ENCODE measurements around the gene SBSN. TPM values are rescaled to one million over a fixed set of nuclear protein-coding genes. Genes with fewer than 3 reads are reported as not detected.

The SBSN gene
- total RNA-seq, 1 donor from 2014 or later = 0.30 TPM

GRCh38 chr19:35553385-35554000 lies 25.4 kb upstream of the SBSN start:
- H3K4me1 Mint-ChIP-seq (ENCODE audit: low read depth) = peaks cover 4% of the 10 kb centered on the region
- no peak overlapping the region for H3K27ac Mint-ChIP-seq (ENCODE audit: unreplicated experiment)
- H3K27me3 Mint-ChIP-seq (ENCODE audit: low read depth) = peaks cover 5% of the 10 kb centered on the region
- H3K9me3 Mint-ChIP-seq (ENCODE audit: low read depth) = no peaks in the 10 kb centered on the region
- peaks cover 10% of the 10 kb centered on the region for H3K36me3 Mint-ChIP-seq (ENCODE audit: low read depth)
- TF ChIP-seq, protein P1, sequence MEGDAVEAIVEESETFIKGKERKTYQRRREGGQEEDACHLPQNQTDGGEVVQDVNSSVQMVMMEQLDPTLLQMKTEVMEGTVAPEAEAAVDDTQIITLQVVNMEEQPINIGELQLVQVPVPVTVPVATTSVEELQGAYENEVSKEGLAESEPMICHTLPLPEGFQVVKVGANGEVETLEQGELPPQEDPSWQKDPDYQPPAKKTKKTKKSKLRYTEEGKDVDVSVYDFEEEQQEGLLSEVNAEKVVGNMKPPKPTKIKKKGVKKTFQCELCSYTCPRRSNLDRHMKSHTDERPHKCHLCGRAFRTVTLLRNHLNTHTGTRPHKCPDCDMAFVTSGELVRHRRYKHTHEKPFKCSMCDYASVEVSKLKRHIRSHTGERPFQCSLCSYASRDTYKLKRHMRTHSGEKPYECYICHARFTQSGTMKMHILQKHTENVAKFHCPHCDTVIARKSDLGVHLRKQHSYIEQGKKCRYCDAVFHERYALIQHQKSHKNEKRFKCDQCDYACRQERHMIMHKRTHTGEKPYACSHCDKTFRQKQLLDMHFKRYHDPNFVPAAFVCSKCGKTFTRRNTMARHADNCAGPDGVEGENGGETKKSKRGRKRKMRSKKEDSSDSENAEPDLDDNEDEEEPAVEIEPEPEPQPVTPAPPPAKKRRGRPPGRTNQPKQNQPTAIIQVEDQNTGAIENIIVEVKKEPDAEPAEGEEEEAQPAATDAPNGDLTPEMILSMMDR (IDR thresholded peaks at IDR 0.05) = no peak
- H3K4me3 Mint-ChIP-seq (ENCODE audit: unreplicated experiment) = no peak overlapping the region
- no peak for DNase-seq (ENCODE audit: low spot score)

DNA sequence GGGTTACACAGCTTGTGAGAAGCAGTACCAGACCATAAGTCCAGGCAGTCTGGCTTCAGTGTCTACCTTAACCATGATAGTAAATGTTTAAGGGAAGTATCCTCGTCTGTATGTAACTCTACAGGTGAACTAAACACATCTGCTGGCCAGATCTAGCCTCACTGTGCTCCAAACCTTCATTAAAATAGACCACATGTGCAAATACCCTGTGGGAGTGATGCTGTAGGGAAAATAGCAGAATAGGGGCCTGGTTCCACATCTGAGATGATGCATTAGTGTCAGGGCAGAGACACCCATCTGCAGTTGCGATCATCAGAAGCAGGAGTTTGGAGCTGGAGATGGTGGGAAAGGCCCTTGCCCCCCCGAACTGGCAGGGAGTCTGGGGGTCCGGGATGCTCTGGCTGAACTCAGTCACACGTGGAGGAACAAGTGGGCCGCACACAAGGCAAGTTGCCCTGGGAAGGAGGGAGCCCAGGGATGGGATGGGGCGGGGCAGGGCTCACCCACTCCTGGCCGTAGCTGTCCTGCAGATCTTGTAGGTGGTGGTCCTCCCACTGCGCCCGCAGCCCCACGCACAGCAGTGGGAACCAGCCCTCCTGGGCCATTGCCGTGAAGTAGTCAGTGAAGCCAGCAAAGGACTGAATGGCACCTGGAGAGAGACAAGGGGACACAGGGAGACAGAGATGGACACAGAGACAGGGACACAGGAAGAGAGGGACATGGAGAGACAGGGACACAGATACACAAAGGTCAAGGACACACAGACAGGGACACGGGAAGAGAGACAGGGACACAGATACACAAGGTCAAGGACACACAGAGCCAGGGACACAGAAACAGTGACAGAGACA lies 24.6 kb upstream of the SBSN start:
- no peak for DNase-seq (ENCODE audit: low spot score)
- Mint-ChIP-seq H3K4me3 (ENCODE audit: unreplicated experiment) (no peak overlapping the region), H3K4me1 (ENCODE audit: low read depth) (peaks cover 1% of the 10 kb centered on the region), H3K9me3 (ENCODE audit: low read depth) (no peaks in the 10 kb centered on the region), H3K27ac (ENCODE audit: unreplicated experiment) (no peak overlapping the region), H3K36me3 (ENCODE audit: low read depth) (peaks cover 10% of the 10 kb centered on the region), H3K27me3 (ENCODE audit: low read depth) (peaks cover 3% of the 10 kb centered on the region)
- TF ChIP-seq, protein P1 (IDR thresholded peaks at IDR 0.05) = no peak

- no peak overlapping the region for H3K4me3 Mint-ChIP-seq (ENCODE audit: unreplicated experiment)
- no peaks in the 10 kb centered on the region for H3K9me3 Mint-ChIP-seq (ENCODE audit: low read depth)
- H3K27ac Mint-ChIP-seq (ENCODE audit: unreplicated experiment) = no peak overlapping the region
- TF ChIP-seq, protein P1 (IDR thresholded peaks at IDR 0.05) = no peak
- H3K4me1 Mint-ChIP-seq (ENCODE audit: low read depth) = peaks cover 9% of the 10 kb centered on the region
- peaks cover 10% of the 10 kb centered on the region for H3K36me3 Mint-ChIP-seq (ENCODE audit: low read depth)
- DNase-seq (ENCODE audit: low spot score) = no peak
- no peaks in the 10 kb centered on the region for H3K27me3 Mint-ChIP-seq (ENCODE audit: low read depth)
Observed at GRCh38 chr19:35551091-35551810, 23.1 kb upstream of the SBSN start.

DNA sequence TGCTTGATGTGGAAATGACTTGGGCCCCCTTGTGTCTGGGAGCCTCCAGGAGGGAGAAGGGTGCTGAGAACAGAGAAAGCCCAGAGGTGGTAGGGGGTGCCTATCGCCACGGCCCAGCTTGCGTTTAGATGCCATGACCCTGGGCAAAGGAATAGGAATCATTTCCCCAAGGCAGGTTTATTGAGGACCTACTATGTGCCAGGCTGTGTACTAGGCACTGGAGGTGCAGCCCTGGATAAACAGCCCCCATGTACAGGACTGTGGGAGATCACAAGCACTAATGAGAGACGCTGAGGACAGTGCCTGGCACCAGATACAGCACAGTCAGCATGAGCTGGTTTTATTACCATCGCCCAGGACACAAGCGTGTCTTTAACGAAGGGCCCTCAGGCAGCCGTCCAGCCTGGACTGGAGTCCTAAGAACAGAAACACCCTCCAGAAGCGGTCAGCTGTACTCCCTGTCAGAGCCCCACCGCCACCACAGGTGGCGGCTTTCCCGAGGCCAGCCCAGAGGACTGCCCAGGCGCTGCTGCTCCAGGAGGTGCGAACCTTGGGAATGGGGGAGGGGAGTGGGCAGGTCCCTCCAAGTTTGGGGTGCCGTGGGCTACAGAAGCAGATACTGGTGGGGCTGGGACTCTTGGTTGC lies 21.9 kb upstream of the SBSN start:
- no peak for DNase-seq (ENCODE audit: low spot score)
- Mint-ChIP-seq H3K9me3 (ENCODE audit: low read depth) (no peaks in the 10 kb centered on the region), H3K36me3 (ENCODE audit: low read depth) (peaks cover 10% of the 10 kb centered on the region), H3K4me1 (ENCODE audit: low read depth) (peaks cover 12% of the 10 kb centered on the region), H3K27me3 (ENCODE audit: low read depth) (no peaks in the 10 kb centered on the region), H3K27ac (ENCODE audit: unreplicated experiment) (no peak overlapping the region), H3K4me3 (ENCODE audit: unreplicated experiment) (no peak overlapping the region)
- TF ChIP-seq, protein P1 (IDR thresholded peaks at IDR 0.05) = no peak
